ENCODE data around the gene KLHL29. TPM values are rescaled to one million over a fixed set of nuclear protein-coding genes. Genes with fewer than 3 reads are reported as not detected.

KLHL29 gene
- total and polyA plus RNA-seq, 2 of the 13 experiments (the other 11 are each of a cell fraction or from before 2014, with no cell fraction given) = 0.01 TPM; not detected in 1

DNA sequence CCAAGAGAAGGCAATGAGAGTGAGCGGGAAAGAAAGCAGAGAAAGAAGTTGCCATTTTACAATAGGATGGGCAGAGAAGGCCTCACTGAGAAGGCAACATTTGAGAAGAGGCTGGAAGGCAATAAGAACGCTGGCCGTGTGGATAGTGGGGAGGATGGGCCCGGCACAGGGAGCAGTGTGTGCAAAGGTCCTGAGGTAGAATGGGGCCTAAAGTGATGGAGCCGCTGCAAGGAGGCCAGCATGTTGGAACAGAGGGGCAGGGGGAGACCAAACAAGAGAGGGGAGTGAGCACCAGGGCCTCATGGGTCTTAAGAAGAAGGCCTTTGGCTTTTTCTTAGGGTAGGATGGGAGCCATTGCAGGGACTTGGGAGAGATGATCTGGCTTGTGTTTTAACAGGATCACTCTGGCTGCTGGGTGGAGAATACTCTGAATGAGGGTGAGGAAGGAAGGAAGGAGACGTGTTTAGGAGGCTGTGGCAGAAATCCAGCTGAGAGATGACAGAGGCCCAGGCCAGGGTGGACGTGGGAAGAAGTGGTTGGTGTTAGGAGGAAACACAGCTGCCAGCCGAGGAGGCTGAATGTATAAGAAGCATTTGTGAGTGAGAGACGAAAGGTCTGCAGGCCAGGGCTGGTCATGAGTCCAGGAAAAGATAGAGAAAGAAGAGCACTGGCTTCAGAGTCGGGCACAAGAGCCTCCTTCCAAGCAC is 159.8 kb downstream of the KLHL29 start:
- TF ChIP-seq BCL6 (CRISPR knock-in tag; IDR thresholded peaks at IDR 0.05) = no peak
- TF ChIP-seq ZSCAN21 (CRISPR knock-in tag; IDR thresholded peaks at IDR 0.05; ENCODE audit: borderline replicate concordance) = no peak
- no peak for TF ChIP-seq PHF21A (CRISPR knock-in tag; IDR thresholded peaks at IDR 0.05)
- no peak for TF ChIP-seq ZBTB33 (CRISPR knock-in tag; IDR thresholded peaks at IDR 0.05)
- no TSS peak for BruUV-seq (replicated peaks)
- H3K27me3 ChIP-seq (ENCODE audit: control insufficient read depth in 1 of 2, insufficient read depth in 2 of 2, low read length in 2 of 2) = peaks cover 3 to 52% of the 10 kb centered on the region in 2 experiments
- H3K36me3 ChIP-seq (replicated peaks in 1 of 2; ENCODE audit: control insufficient read depth in 1 of 2, insufficient read depth in 2 of 2, low read length in 2 of 2) = no peaks in the 10 kb centered on the region
- H3K4me2 ChIP-seq (ENCODE audit: low read depth, low read length) = no peak overlapping the region
- H2AFZ ChIP-seq (ENCODE audit: low read length) = no peak overlapping the region
- no peaks in the 10 kb centered on the region for H3K4me1 ChIP-seq (ENCODE audit: insufficient read depth, low read length)
- DNase-seq (ENCODE audit: low spot score) (no peak), ATAC-seq (no peak), FAIRE-seq (no peak)
- H3K9ac ChIP-seq (ENCODE audit: insufficient read depth, low read depth, low read length) = no peak overlapping the region
- ChIA-PET CTCF (ENCODE audit: low intra/inter-chr PET ratio, low total read pairs) (no interaction called here), POLR2A (no interaction called here)
- no peak overlapping the region for H3K27ac ChIP-seq (ENCODE audit: extremely low read length, insufficient read depth, low read length)
- no peaks in the 10 kb centered on the region for H3K9me3 ChIP-seq (ENCODE audit: low read length)
- 21% methylated on average over 10 of the region's 10 CpGs for WGBS (ENCODE audit: low lambda C conversion rate)
- intact Hi-C loops (cut with micrococcal nuclease; ENCODE audit: unreplicated experiment) (no loop called here), in situ Hi-C loops (cut with HindIII; ENCODE audit: extremely low pct_ligation_motif_present, low pct_unique_long_range_greater_than_20kb) (no loop called here)
- no peak overlapping the region for H3K4me3 ChIP-seq (replicated peaks in 1 of 3; ENCODE audit: insufficient read depth in 1 of 3, low read depth in 2 of 3, low read length in 3 of 3)
- H4K20me1 ChIP-seq (ENCODE audit: insufficient read depth, low read length) = no peaks in the 10 kb centered on the region
- H3K79me2 ChIP-seq (ENCODE audit: insufficient read depth, low read length) = no peaks in the 10 kb centered on the region

DNA sequence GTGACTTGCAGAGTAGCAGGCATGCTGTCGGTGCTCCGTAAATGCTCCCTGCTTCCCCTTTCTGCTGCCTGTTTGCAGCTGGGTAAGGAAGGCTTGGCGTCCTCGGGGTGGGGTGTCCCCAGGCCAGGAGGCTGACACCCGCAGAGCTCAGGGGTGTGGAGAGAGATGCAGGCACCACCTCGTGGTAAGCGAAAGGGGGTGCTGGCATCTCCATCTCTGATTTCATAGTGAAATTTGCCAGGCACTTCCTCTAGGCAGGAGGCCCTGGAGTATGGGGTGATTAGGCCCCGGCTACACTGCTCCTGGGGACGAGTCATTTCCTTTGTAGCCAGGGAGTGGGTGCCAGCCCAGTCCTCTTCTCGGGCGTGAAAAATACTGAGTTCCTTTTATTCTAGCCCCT is 160.4 kb downstream of the KLHL29 start:
- Histone ChIP-seq H3K79me2 (ENCODE audit: insufficient read depth, low read length) (no peaks in the 10 kb centered on the region), H4K20me1 (ENCODE audit: insufficient read depth, low read length) (no peaks in the 10 kb centered on the region), H3K9ac (ENCODE audit: insufficient read depth, low read depth, low read length) (no peak overlapping the region), H3K4me3 (replicated peaks in 1 of 3; ENCODE audit: insufficient read depth in 1 of 3, low read depth in 2 of 3, low read length in 3 of 3) (no peak overlapping the region), H3K27me3 (ENCODE audit: control insufficient read depth in 1 of 2, insufficient read depth in 2 of 2, low read length in 2 of 2) (peaks cover 3 to 59% of the 10 kb centered on the region in 2 experiments), H3K4me2 (ENCODE audit: low read depth, low read length) (no peak overlapping the region), H2AFZ (ENCODE audit: low read length) (no peak overlapping the region), H3K27ac (ENCODE audit: extremely low read length, insufficient read depth, low read length) (no peak overlapping the region), H3K9me3 (ENCODE audit: low read length) (no peaks in the 10 kb centered on the region), H3K4me1 (ENCODE audit: insufficient read depth, low read length) (no peaks in the 10 kb centered on the region), H3K36me3 (replicated peaks in 1 of 2; ENCODE audit: control insufficient read depth in 1 of 2, insufficient read depth in 2 of 2, low read length in 2 of 2) (no peaks in the 10 kb centered on the region)
- POLR2A ChIA-PET = no interaction called here
- ATAC-seq (no peak), DNase-seq (ENCODE audit: low spot score) (no peak), FAIRE-seq (no peak)
- intact Hi-C loops (cut with micrococcal nuclease; ENCODE audit: unreplicated experiment) (no loop called here), in situ Hi-C loops (cut with HindIII; ENCODE audit: extremely low pct_ligation_motif_present, low pct_unique_long_range_greater_than_20kb) (no loop called here)
- no TSS peak for BruUV-seq (replicated peaks)
- WGBS (ENCODE audit: low lambda C conversion rate) = 51% methylated on average over 8 of the region's 11 CpGs
- CTCF ChIA-PET (ENCODE audit: low intra/inter-chr PET ratio, low total read pairs) = no interaction called here
- TF ChIP-seq ZNF253 (CRISPR knock-in tag; IDR thresholded peaks at IDR 0.05; ENCODE audit: borderline replicate concordance) = no peak
- TF ChIP-seq ZNF646 (CRISPR knock-in tag; IDR thresholded peaks at IDR 0.05) = no peak
- no peak for TF ChIP-seq ZNF788 (CRISPR knock-in tag; IDR thresholded peaks at IDR 0.05; ENCODE audit: borderline replicate concordance)
- no peak for TF ChIP-seq ZNF790 (CRISPR knock-in tag; IDR thresholded peaks at IDR 0.05; ENCODE audit: borderline replicate concordance)
- TF ChIP-seq KDM2A (CRISPR knock-in tag; IDR thresholded peaks at IDR 0.05; ENCODE audit: borderline replicate concordance, low read depth) = no peak

Measured in HepG2 (cell line).